NCI-H1417 (cell line): Measurements from ENCODE around the gene C16orf78.

Experiments used
- DNase-seq, 3 experiments: peaks; one replicate each; lab custom pipeline; 2025; lab: John Stamatoyannopoulos, UW

The C16orf78 gene

DNA sequence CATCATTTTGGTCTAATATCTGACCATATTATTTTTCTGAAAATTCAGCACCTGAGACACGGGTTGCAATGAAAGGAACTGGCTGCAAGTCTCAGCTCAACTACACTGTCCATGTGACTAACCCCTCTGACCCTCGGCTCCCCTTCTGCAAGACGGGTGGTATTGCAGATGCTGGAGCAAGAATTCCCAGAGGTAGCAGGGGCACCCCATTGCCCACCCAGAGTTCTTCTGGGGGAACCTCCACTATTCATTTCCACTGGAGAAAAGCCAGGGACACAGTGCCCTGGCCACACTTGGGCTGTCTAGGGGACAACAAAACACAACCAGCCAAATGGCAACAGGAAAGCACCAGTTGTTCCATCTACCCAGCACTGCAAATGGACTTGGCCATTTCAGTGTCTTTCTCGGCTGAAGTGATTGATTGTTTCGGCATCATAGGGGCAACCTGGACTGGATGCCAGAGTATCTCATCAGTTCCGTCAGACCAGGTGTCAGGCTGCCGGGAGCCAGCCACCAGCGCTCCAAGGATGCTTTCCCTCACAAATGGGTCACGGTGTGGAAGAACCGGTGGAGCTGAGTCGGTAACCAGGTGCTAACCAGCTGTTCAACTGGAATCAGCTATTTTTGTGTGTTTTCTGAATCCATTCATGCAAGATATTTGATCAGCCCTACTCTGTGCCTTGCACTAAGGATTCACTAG is 58.1 kb downstream of the C16orf78 start:
- no peak for DNase-seq

DNA sequence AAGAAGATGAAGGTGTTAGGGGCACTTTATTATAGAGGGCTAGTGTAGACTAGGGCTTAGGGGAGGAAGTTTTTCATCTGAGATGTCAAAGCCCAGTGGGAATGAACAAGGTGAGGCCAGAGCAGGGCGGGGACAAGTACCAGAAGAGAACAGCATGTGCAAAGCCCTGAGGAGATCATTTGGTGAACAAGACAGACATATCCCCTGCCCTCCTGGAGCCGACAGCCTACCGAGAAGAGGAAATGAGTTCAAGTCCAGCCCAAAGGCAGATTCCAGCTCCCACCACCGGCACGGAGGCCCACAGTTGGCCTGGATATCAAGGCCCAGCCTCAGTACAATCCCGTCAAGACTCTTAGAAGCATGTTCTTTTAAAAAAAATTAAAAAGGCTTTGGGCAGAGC is 61.1 kb downstream of the C16orf78 start:
- DNase-seq, result no peak

DNA sequence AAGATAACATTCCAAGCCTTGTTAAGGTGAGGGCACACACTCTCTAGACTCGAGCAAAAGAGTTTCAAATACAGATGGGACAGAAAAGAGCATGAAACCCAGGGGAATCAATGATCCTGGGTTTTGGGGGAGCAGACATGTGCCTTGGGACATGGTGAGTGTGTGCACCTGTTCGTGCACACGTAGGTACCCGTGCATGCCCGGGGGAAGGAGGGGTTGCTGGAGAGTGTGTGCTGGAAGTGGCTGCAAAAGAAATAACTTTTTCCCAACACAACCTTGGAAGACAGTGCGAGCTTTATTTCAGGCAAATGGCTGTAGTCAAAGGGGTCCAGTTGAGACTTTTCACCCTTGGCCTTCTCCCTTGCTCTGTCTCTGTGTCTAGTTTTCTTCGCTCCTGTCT is 62.6 kb downstream of the C16orf78 start:
- no peak for DNase-seq

DNA sequence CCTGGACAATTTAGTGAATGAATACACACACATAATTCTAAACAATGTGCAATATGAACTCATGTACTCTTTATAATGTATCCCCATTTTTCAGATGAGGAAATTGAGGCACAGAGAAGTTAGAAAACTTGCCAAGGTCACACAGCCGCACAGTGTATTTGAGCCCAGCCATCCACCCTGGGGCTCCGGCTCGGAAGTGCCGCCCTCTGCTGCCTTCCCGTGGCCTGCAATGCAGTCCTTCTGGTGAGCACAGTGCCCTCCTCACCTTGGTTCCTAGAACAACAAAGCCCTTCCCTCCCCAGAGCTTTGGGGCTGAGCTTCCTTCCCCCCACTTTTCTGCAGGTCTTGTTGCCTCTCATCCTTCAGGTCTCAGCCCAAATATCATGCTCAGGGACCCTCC is 63.7 kb downstream of the C16orf78 start:
- no peak for DNase-seq

DNA sequence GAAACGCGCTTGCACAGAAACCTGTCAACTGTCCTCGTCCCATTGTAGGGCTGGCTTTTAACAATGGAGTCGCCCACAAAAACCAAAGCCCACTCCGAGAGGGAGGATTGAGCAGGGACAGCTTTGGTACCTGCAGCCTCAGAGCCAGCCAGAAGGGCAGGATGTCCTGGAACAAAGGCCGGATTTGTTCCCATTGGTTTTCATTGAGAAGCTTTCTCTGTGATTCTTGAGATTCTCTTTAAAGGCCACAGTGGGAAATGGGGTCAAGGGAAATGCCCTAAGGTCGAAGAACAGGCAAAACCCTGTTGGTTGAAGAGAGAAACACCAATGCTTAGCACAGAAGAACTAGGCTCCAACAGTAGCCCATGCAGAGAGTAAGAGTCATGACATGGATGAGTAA is 65.4 kb downstream of the C16orf78 start:
- DNase-seq, result no peak

DNA sequence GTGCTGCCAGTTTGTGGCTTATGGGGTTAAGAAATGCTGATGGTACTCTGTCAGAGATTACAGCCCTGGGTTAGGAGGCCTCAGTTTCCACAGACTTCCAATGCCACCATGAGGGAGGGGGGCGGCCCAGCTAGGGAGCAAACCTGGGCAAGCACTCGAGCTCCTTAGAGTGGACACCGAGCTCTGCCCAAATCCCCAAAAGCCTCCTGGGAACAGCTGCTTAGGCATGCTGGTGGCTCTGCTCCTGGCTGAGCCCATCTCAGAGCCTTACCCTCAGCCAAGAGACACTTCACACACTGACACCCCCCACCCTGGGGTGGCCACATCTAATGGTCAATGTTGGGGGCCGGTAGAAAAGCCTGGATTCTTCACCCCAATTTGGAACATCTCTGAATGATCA is 66.1 kb downstream of the C16orf78 start:
- DNase-seq, result no peak

DNA sequence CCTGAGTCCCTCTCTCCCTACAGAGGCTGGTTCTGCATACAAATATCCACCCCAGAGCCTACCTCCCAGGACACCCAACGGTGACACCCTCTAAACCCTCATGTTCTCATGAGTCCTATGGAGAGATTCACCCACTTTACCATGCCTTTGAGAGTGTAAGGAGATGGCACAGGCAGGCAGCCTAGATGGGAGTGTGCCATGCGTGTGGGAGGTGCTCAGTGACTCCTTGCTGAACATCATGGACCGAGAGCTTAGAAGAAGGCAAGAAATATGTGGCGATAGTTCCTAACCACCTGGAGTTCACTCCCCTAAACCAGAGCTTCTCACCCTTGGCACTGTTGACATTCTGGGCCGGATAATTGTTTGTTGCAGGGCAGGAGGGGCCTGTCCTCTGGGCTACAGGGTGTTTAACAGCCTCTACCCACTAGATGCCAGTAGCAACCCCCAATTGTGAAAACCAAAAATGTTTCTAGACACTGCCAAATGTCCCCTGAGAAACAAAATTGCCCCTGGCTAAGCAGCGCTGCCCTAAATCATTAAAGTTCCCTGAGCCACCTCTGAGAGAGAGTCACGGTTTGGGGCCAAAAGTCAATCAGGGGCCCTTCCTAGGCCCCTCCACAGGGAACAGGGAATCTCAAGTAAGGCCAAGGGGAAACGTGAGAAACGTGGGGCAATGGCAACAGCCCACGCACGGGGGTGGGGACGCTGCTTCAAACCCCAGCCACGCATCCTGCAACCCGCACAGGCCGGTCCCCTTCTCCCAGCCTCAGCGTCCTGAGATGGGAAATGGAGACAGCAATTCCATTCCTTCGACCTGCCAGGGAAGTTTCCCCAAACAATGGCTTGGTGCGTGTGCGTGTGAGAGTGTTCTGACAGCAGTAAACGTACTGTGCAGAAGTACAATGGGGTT is 66.8 kb downstream of the C16orf78 start:
- peak in 2 of 3 experiments; percentile 50 to 77 for DNase-seq

DNA sequence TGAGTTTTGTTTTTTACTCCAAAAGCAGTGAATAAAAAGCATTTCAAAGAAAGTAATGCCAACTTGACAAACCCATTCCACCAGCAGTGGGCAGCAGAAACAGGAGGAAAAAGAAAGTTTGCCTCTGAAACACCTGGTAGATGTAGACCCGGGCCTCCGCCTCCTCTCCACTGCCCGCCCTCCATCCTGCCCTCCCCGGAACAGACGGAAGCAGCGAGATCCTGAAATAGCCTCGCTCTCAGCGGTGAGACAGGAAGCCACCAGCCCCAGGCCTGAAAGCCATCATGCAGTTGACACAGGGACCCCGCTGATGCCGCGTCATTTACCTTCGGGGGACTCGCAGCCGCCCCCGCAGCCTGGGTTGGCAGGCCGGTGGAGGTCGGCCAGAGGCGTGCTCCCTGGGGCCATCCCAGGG is 67.8 kb downstream of the C16orf78 start:
- DNase-seq, result peak in 2 of 3 experiments; percentile 61 to 78

DNA sequence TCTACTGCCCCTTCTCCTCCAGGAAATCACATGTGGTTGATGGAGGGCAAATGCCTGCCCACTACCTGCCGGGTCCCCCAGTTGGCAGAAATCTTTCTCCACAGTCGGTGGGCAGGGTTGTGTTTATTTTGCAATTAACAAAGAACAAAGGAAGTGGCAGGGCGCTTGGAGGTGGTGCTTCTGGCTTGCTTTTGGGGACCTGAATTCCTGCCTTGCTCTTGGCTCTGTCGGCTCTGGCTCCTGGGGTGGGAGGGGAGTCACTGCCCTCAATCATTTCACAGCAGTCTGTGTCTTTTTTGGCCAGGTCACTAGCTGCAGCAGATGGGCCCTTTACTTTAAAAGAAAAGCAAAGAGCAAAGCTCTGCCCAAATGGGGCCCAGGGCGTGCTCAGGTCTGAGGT is 69.2 kb downstream of the C16orf78 start:
- peak in 2 of 3 experiments; percentile 72 to 87 for DNase-seq

DNA sequence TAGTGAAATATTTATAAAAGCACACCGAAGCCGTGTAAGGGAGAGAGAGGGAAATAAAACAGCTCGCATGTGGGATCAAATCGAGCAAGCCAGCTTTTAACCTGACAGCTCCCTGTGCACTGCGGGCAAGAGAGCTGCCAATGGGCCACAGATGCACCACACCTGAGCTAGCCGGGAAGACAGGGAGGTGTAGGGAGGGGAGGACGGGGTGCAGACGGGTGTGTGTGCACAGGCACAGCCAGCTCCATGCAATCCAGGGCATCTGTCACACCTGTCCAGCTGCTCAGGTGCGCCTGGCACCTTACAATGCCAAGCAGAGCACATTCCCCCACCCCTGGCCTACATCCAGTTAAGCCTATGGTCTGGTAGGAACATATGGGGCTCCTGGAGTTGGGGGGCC is 70.0 kb downstream of the C16orf78 start:
- peak in 2 of 3 experiments; percentile 29 to 42 for DNase-seq

DNA sequence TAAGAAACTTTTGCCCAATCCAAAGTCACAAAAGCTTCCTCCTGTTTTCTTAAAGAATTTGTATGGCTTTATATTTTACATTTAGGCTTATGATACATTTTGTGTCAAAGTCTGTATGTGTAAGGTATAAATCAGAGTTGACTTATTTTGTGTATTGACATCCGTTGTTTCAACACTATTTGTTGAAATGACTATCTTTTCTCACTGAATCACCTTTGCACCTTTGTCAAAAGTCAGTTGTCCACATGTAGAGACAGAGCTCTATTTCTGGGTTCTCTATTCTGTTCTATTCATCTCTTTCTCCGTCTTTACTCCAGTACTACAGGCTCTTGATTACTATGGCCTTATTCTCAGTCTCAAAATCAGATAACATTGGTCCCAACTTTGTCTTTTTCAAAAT is 73.2 kb downstream of the C16orf78 start:
- DNase-seq, result no peak
